TTC549 (cell line): ENCODE data around the gene NKAIN2.
"Not testable (repeated sequence)": the region's sequence is repeated elsewhere in the genome, so short reads cannot be mapped to it uniquely, and the experiment has no call there.

Experiments
- FAIRE-seq: peaks from 2 replicates; lab custom pipeline; 2012; peaks lifted over from hg19 to GRCh38; lab: Jason Lieb, UNC

NKAIN2 gene

DNA sequence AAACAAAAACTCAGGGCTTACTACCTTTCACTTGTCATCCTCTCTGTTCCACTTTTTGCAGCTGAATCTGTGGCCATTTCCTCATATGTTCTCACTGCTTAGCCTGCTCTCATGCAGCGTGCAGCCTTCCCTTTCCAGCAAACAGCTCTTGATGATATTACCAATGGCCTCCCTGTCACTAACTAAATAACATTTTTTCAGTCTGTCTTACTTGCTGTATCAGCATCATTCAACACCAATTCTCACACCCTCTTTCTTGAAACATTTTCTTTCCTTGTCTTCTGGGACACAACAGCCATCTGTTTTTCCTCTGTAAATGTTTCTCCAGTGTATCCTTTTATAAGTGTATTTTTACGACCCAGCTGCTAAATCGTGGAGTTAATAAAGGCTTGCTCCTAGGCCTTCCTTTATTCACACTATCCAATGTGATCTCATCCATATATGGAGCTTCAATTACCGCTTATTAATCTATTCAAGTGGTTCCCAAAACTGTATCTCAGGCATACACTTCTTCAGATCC, 634.9 kb downstream of the NKAIN2 start:
- FAIRE-seq = no peak

DNA sequence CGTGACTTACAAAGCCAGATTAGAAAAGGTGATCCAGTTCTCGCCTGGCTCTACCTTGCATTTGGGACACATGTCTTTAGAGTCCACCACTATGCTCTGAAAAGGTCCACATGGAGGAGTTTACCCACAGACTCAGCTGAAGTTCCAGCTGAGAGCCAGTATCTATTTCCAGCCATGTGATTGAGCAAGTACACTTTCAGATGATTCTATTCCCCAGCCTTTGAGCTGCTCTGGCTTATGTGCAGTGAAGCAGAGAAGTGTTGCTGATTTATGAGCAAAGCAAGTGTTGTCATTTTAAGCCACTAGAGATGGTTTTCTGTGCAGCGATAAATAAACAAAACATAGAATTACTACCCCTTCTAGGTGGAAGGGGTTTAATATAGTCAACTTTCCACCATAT, 637.8 kb downstream of the NKAIN2 start:
- no peak for FAIRE-seq

GRCh38 chr6:124443541-124443940, 639.9 kb downstream of the NKAIN2 start:
- no peak for FAIRE-seq

DNA sequence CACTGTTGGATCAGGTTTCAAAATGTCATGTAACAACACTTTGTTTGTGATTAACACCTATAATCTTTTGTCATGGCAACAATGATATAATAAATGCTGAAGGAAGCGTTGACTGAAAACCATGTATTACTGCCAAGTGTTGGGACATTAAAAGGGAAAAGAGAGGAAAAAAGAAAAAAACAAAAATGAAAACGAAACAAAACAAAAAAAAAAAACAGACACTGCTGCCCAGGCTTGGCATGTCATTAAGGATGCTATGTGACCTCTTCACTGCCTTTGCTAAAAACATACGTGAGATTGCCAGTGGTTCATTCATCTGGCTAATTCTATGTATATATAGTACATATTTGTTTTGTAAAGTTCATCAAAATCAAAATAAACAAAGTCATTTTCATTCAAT, 641.9 kb downstream of the NKAIN2 start:
- no peak for FAIRE-seq

- no peak for FAIRE-seq
Observed at GRCh38 chr6:124446961-124447360, 643.3 kb downstream of the NKAIN2 start.

DNA sequence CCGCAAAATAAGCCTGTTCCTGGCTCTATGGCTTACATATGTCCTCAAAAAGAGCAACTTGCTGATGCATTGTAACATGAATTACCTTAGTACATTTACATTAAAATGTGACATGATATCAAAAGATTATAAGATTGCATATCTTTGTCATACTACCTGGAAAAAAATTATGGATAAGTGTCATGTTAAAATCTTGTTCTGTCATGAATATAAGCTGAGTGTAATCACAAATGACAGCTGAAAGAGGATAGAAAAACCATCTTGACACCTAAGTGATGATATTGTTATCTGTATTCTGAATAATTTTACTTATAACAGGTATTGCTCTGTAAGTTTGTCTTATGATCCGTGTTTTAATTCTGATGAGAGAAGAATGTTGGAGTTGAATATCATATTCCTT, 655.6 kb downstream of the NKAIN2 start:
- FAIRE-seq = no peak

DNA sequence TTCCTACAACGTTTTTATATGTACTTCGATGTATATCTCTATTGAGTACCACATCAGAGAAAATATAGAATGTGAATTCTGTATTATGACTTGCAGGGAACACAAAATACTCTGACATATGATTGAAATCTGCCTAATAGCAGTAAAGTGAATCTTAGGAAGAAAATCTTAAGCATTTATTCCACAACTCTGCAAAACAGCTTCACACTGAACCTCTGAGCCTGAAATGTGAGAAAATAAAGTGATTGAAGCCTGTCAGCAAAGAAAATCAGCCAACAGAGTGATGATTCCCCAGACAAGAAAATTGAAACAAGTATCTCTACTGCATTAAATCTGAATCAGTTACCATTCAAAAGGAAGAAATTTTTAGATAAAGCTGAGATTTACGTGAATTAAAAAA, 659.1 kb downstream of the NKAIN2 start:
- no peak for FAIRE-seq

DNA sequence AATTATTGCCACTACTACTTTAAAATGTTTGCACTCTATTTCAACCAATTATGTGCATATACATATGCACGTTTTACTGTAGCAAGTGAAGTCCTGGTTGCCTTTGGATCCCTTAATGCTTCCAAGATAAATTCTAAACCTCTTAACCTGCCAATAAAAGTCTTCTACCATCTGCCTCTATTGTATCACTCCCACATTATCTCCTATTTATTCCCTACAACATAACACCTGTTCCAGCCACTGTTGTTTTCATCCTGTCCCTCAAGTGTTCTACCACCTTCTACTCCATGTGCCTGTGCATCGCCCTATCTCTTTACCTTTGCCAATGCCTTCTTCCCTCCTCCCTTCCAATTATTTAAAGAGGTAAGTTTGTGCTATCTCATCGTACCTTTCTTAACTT, 659.6 kb downstream of the NKAIN2 start:
- FAIRE-seq = no peak

GRCh38 chr6:124464600-124464999, 660.9 kb downstream of the NKAIN2 start:
- not testable (repeated sequence) for FAIRE-seq

- FAIRE-seq = no peak
Observed at GRCh38 chr6:124466949-124467348, 663.3 kb downstream of the NKAIN2 start.

- FAIRE-seq = no peak
Observed at GRCh38 chr6:124467366-124467765, 663.7 kb downstream of the NKAIN2 start.

DNA sequence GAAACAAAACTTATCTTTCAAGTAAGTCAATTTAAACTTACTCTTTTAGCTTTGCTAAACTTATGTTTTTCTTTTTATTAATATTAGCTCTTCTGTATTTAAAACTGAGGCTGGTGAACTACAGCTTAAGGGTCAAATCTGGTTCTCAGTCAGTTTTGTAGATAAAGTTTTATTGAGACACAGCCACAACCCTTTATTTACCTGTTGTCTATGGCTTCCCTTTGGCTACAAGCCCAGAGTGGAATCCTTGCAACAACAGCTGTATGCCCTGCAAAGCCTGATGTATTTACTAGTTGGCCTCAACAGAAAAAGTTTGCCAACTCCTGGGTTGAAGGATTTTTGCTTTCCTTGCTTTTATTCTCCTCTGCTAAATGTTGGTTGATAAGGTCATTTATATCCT, 667.1 kb downstream of the NKAIN2 start:
- no peak for FAIRE-seq

DNA sequence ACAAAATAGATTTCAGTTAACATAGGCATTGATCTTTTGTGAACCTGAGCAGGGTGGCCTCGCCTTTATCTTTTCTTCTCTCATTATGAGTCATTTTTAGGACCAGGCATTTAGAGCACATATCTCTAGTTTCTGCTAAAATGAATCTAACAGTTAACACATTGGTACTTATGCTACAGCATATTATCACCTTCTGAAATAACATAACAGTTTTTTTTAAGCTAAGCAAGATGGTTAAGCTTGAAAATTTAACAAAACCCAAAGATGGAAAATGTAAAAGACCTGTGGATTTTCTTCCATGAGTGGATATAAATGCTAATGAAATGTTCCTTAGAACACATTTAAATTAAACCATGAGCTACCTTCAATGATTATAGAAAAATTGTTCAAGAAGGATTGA, 671.5 kb downstream of the NKAIN2 start:
- no peak for FAIRE-seq

- no peak for FAIRE-seq
Observed at GRCh38 chr6:124478906-124479305, 675.2 kb downstream of the NKAIN2 start.

- no peak for FAIRE-seq
Observed at GRCh38 chr6:124479991-124480430, 676.3 kb downstream of the NKAIN2 start.

GRCh38 chr6:124482071-124482491, 678.4 kb downstream of the NKAIN2 start:
- no peak for FAIRE-seq

DNA sequence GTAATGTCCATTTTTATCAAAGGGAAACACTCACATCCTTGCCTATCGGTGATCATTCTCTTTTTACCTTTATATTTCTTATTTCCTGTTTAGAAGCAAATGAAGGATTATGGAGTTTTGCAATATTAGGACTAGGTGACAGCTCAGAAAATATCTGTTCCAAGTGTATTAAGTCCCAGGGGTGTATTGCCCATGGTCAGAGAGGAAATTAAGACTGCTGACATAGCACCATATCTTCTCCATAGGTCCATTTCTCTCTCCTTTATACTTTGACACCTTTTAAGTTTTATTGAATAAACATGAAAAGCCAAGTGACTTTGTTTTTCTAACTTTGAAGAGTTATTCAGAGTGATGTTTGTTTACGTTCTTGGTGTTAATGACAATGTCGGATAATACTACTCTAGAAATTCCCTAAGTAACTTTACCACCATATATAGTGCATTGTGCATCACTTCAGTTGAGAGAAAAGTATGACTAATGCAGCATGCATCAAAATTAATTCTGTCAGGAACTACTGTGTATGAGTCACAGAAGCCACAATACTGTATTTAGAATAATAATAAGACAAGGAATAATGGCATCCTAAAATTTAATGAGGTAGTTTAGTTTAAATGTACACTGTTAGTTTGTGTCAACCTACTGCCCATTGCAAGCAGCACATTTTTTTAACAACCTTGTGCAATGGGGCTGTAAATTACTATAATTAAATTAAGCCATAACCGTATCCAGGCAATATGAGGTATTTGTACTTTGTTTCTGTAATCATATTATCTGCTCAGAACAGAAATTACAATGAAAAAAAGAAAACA, 684.2 kb downstream of the NKAIN2 start:
- no peak for FAIRE-seq

DNA sequence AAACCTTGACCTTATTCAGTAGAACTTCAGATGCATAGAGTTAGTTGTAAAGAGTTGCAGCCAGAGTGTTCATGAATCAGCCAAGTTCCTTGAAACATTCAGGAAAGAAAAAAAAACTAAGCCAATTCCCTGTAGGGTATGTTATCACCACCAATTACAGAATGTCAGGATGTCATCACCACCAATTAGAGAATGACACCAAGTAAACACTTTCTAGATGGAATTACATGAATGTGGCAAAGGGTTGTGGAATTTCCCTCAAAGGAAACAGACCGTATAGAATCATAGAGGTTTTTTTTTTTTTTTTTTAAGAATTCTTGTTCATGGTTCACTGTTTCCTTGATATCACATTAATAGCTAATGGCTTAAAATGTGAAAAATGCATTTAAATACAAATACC, 686.5 kb downstream of the NKAIN2 start:
- FAIRE-seq = no peak

GRCh38 chr6:124493259-124493658, 689.6 kb downstream of the NKAIN2 start:
- no peak for FAIRE-seq

DNA sequence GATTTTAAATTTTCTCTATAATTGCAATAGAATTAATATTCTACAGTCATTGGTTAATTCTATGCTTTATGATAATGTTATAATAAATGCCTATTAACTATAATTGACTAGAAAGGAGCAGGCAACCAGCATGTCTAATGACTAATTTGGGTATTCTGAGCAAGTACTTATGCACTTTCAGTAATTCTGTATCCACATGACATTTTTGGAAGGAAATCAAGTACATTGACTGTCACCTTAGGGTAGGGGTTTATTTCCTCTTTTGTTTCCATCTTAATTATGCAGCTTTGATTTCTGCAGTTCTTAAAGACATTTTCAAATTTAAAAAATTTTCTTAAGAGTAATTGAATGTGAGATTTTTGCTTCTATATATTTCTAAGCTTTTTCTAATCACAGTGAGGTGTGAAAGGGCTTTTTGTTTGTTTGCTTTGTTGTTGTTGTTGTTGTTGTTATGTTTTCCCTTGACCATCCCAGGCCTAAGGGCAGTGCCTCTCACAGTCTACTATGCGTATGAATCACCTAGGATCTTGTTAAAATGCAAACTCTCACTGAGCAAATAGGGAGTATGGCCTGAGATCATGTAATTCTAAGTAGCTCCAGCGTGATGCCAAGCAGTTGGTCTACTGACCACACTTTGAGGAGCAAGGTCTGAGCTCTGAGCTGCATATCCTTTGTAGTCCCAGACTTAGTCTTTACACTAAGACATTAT, 691.4 kb downstream of the NKAIN2 start:
- FAIRE-seq = no peak

- no peak for FAIRE-seq
Observed at GRCh38 chr6:124495665-124496190, 692.1 kb downstream of the NKAIN2 start.

DNA sequence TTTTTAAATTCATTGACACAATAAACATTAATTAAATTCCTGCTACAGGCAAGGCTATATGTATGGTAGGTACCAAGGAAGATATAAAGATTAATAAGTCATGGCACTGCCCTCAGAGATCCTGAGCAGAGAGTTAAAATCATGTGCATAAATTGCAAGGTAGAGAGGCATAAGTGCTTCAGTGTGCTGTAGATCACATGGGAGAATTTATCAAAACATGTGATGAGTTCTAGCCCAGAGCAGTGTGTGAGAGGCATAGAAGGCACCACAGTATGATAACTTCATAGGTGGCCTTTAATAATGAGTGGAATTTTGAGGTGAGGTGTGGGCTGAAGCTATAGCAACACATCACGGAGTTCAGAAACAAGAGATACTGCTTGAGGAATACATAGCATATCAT, 692.7 kb downstream of the NKAIN2 start:
- no peak for FAIRE-seq

- FAIRE-seq = no peak
Observed at GRCh38 chr6:124512431-124512830, 708.8 kb downstream of the NKAIN2 start.
